Epithelial cell of prostate (primary cell): ENCODE measurements around the gene RFX3.
A peak's percentile ranks its signal among the peaks of the same experiment; 100 is the strongest.
"Not testable (repeated sequence)": the region's sequence is repeated elsewhere in the genome, so short reads cannot be mapped to it uniquely, and the experiment has no call there.

Experiments
- DNase-seq: peaks from one replicate; pipeline ENCODE4 v3.0.0-alpha.2; 2011; ENCODE audit warnings: low read depth, low spot score
- H3K27ac ChIP-seq: fragments of 450-650 bp; 2 replicates; pipeline ENCODE4 v1.5.1; 2017; ENCODE audit warnings: mild to moderate bottlenecking

RFX3 gene

DNA sequence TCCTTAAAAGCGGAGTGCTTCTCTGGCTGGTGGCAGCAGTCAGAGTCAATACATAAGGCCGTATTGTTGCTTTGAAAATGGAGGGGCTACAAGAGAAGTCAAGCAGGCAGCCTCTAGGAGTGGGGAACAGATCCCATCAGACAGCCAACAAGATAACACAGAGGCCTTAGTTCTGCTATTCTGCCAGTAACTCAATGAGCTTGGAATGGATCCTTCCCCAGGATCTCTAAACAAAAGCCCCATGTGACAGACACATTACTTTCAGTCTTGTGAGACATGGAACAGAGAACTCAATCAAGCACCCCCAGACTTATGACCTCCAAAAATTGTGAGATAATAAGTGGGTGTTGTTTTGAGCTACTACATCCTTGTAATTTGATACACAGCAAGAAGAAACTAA, 158.6 kb downstream of the RFX3 start:
- DNase-seq = no peak
- H3K27ac ChIP-seq = no peak overlapping the region

DNA sequence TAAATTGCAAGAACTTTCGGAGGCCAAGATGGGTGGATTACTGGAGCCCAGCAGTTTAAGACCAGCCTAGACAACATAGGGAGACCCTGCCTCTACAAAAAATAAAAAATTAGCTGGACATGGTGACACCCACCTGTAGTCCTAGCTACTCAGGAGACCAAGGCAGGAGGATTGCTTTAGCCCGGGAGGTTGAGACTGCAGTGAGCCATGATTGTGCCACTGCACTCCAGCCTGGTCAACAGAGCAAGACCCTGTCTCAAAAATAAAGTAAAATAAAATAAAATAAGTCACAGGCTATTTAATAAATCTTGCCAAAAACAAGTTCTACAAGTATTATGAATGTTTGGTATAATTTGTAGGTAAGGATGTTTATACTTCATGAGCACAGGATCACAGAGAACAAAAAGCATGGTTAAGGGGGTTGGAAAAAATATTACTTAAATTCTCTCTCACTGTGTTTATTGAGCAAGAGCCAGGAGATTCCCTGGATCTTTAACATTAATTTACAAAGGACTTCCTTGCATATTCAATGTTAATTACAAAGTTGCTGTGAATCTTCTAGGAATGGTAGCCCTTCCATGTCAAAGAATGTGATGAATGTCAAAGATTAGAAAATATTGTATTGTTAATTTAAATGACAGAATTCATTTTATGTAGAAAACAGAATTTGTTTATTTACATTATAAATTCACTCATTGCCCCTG, 164.0 kb downstream of the RFX3 start:
- no peak for DNase-seq
- no peak overlapping the region for H3K27ac ChIP-seq

DNA sequence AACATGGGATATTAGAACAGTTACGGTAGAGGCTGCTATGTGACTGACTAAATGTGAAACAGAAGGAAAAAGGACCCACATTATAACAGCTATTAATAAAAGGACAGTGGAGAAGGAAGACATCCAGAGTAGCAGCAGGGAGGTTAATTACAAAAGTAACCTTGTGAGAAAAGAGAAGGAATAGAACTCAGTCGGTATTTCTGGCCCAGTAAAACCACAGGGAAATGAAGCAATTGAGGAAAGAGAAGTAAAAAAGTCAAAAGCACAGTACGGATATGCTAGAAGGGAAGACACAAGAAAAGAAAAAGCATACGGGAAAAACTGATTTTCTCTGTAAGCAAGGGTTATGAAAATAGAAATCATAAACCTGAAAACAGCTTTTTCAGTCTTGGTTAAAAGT, 164.7 kb downstream of the RFX3 start:
- DNase-seq = no peak

DNA sequence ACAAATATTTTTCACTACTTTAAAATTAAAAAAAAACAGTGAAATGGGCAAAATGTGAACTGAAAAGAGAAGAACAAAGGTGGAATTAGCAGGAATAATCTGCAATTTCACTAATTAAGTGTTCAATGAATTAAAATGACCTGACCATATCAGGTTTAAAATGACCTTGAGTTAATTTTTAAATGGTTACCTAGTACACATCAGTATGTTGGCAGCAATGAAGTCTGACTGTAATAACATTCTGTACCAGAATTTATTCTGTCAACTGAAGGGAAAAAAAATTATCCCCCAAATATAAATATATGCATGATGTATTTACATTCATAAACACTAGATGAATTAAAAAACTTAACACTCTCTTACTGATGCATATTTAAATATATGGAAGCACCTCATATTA, 165.6 kb downstream of the RFX3 start:
- no peak overlapping the region for H3K27ac ChIP-seq
- no peak for DNase-seq

More for the DNA sequence above, 164.7 kb downstream of the RFX3 start:
- no peak overlapping the region for H3K27ac ChIP-seq

DNA sequence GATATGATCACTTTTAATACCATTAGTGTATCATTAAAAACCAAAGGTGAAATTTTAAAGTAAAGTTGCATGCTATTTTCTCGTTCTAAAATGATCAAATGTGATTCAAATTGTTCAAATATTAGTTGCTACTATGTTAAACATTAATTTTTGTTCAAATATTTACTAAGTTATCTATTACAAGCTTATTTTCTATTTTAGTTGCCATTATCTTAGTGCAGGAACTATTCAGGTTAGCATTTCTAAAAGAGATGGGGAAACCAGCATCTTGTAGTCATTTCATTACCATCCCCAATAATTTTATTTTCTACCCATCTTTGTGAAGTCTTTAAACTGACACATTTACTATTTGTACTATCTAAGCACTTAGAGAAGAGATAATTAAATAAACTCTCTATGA, 166.0 kb downstream of the RFX3 start:
- H3K27ac ChIP-seq = no peak overlapping the region
- no peak for DNase-seq

DNA sequence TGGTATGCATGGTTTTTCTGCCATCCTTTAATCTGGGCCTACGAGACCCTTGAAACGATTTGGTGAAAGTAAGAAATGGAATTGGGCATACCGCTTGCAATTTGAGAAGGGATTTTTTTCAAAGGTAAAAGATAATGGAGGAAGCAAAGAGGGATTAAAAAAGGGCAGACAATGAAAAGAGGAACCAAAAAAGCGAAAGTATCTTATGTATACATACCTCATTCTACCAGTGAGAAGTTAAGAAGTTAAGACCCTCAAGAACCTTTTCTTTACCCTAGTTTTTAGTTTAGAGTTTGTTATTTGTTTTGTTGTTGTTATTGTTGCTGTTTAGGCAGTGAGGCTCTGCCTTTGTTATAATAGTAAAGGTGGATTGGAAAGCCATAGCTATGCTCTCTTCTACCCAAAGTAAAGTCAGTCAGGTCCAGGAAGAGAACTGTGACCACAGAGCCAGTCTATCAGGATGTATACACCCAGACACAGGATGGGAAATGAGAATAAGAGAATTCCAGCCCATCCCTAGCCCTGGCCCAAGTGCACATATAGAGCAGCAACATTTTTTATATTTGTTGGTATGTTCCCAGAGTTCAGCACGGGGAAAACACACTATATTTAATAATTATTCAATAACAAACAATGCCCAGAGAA, 166.6 kb downstream of the RFX3 start:
- no peak overlapping the region for H3K27ac ChIP-seq

DNA sequence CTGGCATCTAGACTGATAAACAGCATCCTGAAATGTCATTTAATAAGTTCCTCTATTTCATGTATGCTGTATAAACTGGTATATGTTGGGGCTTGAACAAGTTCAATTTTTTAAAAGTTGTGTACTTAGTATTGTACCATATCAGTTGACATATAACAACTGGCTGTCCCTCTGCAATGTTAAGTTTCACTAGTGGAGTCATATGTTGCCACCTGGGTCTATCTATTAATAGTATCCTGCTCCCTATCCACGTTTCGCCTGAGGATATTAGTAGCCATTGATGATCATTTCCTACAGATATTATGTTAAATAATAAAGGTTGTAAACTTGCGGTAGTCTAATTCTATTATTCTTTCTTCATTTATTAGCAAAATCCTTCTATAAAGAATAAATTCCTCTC, 177.6 kb downstream of the RFX3 start:
- no peak for DNase-seq
- H3K27ac ChIP-seq = no peak overlapping the region

More for the DNA sequence above, 166.6 kb downstream of the RFX3 start:
- no peak for DNase-seq

DNA sequence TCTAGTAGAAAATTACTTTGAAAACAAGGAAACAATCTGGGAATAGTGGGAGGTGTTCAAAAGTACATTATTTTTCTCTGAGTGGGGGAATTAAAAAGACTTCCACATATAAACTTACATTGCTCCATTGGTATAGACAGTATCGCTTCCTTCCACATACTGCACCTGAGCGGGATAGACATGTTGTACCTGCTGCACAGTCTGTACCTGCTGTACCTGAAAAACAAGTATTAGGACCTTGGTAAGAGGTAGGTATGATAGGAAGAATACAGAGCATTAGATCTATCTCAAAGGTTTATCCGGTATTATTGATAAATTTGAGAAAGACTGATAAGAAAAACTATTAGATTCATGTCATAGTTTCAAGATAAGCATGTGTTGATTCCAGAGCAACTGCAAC, 179.3 kb downstream of the RFX3 start:
- no peak for DNase-seq
- H3K27ac ChIP-seq = no peak overlapping the region

DNA sequence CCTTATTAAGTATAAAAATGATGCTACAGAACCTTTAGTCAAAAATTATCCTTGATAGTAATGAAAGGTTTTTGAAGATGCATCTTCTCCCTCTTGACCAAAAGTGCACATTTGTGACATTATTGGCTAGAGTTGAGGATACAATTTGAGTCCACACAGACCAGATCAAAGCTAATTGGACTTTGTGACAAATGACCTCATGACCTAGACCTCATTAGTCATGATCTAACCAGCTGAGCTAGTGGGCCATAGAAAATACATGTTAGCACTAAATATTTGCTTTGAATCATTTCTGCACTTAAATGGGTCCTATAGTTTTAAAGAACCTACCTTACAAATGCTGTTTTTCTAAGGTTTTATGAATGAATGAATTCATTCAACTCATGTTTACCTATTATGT, 182.1 kb downstream of the RFX3 start:
- no peak overlapping the region for H3K27ac ChIP-seq
- DNase-seq = no peak

DNA sequence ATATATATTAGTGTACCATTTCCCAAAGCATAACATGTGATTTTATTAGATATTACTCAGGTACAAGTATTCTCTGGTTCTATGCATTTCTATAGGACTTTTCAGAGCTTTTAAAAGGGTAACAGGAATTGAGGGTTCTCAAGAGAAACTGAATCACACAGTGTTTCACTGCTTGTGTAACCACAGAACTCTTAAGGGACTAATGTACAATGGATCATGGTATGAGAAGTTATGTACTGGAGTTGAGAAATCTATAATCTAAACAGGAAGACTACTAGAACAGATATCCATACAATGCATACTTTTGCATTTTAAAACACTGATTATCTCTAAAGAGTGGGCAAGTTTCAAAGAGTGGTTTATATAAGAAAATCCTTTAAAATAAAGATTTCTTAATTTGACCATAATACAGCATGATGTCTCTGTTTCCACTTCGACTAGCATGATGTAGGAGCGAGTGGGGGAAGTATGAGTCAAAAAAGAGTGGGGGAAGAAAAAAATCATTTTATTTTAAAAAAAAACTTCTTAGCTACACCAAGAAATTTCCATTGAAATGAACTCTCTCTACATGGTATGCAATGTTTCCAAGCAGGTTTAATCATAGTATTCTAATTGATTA, 183.5 kb downstream of the RFX3 start:
- DNase-seq = no peak
- no peak overlapping the region for H3K27ac ChIP-seq

DNA sequence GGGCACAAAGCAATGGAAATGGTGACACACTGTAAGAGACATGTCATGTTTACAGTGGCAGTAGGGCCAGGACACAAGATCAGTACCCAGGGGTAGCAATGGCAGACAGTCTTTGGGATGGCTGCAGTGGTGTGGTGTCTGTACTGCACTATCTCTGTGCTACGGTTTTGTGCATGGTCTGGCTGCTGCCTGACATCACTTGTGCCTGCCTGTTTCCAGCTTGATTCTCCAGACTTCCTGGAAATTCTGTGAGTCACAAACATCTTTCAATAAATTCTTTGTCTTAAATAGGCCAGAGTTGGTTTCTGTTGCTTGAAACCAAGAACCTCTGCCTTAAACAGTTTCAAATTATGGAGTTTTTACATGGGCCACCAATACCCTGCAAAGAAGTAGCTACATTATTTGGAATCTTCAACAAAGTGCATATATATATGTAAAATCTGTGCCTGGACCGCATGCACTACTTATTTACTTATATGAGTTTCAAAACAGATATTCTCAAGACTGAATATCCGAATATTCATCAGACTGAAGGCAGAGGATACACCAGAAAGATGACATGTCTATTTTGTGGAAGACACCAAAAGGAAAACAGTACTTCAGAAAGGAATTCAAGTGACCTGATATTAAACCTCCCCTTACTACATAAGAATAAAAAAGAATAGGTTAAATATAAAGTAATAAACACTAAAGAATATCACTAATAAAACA, 188.1 kb downstream of the RFX3 start:
- no peak overlapping the region for H3K27ac ChIP-seq
- DNase-seq = peak; percentile 8

DNA sequence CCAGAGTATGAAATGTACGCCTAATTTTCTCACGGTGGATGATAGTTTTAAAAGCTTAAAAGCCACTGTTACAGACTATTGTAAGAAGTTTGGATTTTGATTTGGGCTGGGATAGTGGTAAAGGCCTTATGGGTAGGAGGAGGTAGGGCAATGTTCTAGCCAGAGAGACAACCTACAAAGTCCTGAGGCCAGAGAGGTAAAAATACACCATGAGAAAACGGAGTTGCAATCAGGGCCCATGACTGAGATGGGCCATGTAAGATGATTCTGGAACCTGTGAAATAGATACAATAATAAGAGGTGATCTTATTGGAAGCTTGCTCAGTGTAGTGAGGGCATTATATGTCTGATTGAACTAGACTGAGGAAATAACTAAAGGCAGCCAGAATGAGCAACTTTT, 188.8 kb downstream of the RFX3 start:
- no peak overlapping the region for H3K27ac ChIP-seq
- no peak for DNase-seq

DNA sequence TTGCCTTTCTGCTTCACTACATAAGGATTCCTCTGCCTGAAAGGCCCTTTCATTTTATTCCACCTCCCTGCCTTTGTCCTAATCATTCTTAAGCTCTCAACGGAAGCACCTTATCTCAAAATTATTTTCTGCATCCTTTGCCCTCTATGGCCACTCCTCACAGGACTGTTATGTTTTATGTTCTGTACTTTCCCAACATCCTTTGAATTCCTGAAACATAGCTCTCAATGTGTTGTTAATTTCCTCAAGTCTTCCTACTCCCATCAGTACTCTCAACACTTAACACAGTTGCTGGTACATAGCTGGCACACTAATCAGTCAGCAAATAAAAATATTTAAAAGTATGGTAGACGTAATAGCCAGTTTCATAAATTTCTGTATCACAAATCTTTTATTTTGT, 193.0 kb downstream of the RFX3 start:
- DNase-seq = no peak
- no peak overlapping the region for H3K27ac ChIP-seq

DNA sequence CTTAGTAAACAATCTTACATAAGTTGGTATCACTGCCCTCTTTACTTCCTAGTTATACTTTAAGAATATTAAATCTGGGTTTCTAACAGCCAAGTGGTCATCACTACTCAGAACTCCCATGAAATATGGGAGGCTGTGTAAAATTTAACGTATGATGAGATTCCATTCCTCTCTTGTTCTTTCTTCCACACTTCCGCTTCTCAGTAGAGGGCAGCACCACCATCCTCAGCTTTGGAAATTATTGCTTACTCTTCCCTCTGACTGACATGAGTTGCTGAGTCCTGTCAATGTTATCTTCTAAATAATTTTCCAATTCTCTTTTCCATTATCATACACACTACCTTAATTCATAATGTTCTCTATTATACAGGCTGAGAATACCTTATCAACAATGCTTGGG, 194.0 kb downstream of the RFX3 start:
- no peak for DNase-seq
- no peak overlapping the region for H3K27ac ChIP-seq

DNA sequence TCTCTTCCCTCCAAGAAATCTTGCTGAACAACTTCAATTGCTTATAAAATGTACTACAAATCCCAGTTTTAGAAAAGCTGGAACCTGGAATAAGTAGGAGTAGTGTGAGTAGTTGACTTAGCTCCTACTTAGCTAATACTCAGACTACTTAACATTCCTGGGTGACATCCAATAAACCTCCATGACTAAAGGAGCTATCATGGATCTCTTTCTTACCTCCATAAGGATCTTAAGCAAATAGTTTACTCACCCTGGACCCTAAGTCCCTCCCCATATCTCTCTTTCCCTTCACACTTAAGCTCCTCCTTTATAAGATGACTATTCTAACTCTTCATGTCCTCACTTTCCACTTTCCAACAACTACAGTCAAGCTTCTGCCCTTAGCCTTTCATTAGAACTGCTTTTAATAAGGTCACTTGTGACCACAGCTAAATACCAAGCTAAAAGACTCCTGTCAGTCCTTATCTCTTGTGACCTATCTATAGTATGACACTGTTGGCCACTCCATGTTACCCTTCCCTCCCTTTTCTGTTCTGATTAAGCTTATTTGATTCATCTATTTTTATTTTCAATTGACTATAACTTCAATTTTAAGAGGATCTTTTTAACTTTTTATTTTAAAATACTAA, 194.9 kb downstream of the RFX3 start:
- peak; percentile 73 for DNase-seq
- no peak overlapping the region for H3K27ac ChIP-seq

DNA sequence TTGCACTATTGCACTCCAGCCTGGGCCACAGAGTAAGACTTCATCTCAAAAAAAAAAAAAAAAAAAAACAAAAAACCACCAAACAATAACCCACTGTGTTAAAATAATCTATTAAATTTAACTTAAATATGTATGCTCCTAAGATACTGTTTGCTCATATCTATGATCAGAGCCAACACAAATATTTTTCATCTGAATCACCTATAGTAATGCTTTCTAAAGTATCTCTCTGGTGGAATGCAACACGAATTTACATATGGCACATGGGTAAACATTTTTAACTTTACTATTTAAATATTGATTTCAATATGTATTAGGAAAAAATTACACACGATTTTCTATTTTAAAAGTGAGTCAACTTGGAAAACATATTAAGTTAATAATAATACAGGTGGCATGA, 196.4 kb downstream of the RFX3 start:
- no peak for DNase-seq
- no peak overlapping the region for H3K27ac ChIP-seq

DNA sequence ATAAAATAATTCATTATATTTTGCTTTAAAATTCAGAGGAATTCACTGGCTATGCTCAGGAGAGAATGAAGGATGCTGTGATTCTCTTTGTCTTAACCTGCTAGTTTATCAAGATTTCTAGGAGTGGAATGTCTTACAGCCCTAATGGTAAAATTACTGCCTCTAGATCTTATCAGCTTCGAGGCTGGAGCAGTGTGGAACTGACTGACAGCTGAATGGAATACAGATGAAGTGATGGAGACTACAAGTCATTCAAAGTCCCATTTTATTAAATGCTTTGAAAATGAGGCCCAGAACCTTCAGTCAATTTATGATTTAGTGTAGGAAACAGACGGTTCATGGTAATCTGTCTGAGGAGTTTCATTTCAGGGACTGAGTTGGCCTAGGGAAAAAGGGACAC, 202.1 kb downstream of the RFX3 start:
- H3K27ac ChIP-seq = no peak overlapping the region
- no peak for DNase-seq

DNA sequence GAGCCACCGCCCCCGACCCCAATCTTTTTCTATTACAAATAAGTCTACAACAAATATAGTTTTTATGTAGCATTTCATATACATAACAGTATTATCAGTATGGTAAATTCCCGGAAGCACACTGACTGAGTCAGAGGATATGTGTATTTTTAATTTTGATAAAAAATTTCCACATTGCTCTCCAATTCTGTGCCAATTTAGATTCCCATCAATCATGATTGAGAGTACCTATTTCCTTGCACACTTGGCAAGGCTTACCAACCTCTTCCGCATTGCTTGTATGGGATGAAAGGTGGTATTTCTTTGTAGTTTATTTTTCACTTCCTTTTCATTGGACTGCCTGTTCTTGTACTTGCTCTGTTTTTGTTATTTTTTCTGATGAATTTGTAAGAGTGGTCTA, 204.6 kb downstream of the RFX3 start:
- no peak overlapping the region for H3K27ac ChIP-seq

DNA sequence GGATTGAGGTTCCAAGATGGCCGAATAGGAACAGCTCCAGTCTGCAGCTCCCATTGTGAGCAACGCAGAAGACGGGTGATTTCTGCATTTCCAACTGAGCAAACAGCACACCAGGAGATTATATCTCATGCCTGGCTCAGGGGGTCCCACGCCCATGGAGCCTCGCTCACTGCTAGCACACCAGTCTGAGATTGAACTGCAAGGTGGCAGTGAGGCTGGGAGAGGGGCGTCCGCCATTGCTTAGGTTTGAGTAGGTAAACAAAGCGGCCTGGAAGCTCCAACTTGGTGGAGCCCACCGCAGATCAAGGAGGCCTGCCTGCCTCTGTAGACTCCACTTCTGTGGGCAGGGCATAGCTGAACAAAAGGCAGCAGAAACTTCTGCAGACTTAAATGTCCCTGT, 213.2 kb downstream of the RFX3 start:
- DNase-seq, H3K27ac ChIP-seq: not testable (repeated sequence)

More for the DNA sequence above, 204.6 kb downstream of the RFX3 start:
- DNase-seq = no peak

DNA sequence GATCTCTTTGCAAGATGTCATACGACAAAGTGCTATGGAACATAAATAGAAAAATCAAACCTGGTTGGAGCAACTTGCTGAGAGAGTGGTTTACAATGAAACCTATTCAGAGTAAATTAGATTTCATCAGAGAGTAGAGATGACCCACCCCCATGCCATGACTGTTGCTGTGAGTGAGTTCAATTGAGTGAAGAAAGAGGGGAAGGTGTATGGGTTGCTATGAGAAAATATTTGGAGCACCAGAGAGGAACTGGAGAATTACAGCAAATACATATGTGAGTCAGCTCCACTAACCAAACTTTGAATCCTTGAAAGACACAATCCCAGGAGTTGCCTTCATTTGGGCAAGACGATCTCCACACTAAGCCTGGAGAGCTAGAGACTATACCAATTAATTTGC, 217.2 kb downstream of the RFX3 start:
- H3K27ac ChIP-seq = no peak overlapping the region
- DNase-seq = no peak

DNA sequence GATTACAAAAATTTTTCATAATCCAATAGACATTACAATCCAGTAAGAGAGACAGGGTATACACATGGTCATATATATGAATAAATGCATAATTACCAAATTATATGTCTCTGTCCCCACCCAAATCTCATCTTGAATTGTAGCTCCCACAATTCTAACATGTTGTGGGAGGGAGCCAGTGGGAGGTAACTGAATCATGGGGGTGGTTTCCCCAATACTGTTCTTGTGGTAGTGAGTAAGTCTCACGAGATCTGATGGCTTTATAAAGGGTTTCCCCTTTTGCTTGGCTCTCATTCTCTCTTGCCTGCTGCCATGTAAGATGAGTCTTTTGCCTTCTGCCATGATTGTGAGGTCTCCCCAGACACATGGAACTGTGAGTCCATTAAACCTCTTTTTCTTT, 221.4 kb downstream of the RFX3 start:
- DNase-seq, H3K27ac ChIP-seq: not testable (repeated sequence)
